Kidney epithelial cell (primary cell): ENCODE data around the gene ITGBL1. TPM values are rescaled to one million over a fixed set of nuclear protein-coding genes. Genes with fewer than 3 reads are reported as not detected.

Experiments used
- DNase-seq: peaks from one replicate; pipeline ENCODE4 v3.0.0-alpha.2; 2010; ENCODE audit warnings: low read depth
- H3K27me3 ChIP-seq: 2 replicates; pipeline ENCODE4 v1.6.0; 2011; ENCODE audit warnings: low read length; ENCODE audit not compliant: control insufficient read depth, insufficient read depth
- H3K36me3 ChIP-seq: 2 replicates; pipeline ENCODE4 v1.5.1; 2011; ENCODE audit warnings: low read length; ENCODE audit not compliant: control insufficient read depth, insufficient read depth
- H3K4me3 ChIP-seq: 2 replicates; pipeline ENCODE4 v1.5.1; 2011; ENCODE audit warnings: low read depth, mild to moderate bottlenecking, control low read depth, low read length
- total RNA-seq: library from RNA; depleted of rRNA; stranded (reverse); fragments of >200 nt; gene quantifications from 2 replicates; pipeline ENCODE4 v1.2.3, GENCODE V29; 2015
- TF ChIP-seq, protein P1 (sequence below): IDR thresholded peaks from 2 replicates; pipeline ENCODE4 v1.5.1; 2011; ENCODE audit warnings: mild to moderate bottlenecking, moderate library complexity, low read length, control low read depth, inconsistent platforms; ENCODE audit not compliant: insufficient read depth, poor library complexity, severe bottlenecking

Gene ITGBL1
- total RNA-seq, 1 donor from 2014 or later: 0.21 TPM

DNA sequence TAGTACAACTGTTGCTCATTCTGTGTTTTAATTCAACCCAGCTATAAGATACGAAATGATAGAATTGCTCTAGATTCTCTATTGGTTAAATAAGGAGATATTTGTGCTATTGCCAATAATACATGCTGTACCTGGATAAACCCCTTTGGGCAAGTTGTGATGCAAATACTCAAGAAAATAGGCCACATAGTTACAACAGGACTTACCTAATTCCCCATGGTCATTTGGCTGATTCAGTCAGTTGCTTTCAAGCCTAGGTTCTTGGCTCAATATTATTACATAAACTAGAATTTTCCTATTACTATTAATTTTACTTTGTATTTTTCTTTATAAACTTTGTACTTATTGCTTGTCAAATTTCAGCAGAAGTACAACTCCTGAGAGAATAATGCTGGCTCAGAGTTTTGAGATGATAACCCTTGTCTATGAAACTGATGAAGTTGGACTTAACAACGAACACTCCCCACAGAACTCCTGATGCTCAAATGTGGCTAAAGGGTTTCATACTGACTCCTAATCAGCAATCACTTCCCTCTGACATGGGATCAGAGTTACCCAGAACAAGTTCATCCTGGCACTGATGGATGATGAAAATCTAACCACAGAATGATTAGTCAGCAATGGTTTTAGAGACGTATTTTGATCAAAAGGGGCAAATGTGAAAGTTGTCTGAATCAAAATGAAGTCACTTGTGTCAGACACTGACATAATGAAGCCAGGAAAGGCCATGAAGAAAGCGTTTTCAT, 221.1 kb downstream of the ITGBL1 start:
- Histone ChIP-seq H3K4me3 (no peak overlapping the region), H3K36me3 (no peaks in the 10 kb centered on the region), H3K27me3 (no peaks in the 10 kb centered on the region)
- DNase-seq: no peak
- TF ChIP-seq, protein P1, sequence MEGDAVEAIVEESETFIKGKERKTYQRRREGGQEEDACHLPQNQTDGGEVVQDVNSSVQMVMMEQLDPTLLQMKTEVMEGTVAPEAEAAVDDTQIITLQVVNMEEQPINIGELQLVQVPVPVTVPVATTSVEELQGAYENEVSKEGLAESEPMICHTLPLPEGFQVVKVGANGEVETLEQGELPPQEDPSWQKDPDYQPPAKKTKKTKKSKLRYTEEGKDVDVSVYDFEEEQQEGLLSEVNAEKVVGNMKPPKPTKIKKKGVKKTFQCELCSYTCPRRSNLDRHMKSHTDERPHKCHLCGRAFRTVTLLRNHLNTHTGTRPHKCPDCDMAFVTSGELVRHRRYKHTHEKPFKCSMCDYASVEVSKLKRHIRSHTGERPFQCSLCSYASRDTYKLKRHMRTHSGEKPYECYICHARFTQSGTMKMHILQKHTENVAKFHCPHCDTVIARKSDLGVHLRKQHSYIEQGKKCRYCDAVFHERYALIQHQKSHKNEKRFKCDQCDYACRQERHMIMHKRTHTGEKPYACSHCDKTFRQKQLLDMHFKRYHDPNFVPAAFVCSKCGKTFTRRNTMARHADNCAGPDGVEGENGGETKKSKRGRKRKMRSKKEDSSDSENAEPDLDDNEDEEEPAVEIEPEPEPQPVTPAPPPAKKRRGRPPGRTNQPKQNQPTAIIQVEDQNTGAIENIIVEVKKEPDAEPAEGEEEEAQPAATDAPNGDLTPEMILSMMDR: no peak

DNA sequence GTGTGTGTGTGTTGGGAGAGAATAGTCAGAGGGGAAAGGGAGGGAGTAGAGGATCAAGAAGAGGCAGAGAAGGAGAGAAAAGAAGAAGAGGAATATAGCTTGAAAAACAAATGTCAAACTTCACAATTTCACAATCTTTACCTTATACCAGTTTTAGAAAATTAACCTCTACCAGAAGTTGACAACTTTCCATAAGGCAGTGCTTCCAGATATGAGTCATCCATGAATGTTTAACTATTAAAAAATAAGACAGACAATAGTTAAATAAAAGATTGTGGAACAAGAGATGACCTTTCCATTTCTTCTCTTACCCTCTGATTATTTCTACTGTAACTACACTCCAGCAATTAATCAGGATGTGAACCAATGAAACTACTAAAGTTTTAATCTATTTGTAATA, 229.4 kb downstream of the ITGBL1 start:
- Histone ChIP-seq H3K36me3 (no peaks in the 10 kb centered on the region), H3K4me3 (no peak overlapping the region), H3K27me3 (no peaks in the 10 kb centered on the region)
- no peak for DNase-seq
- TF ChIP-seq, protein P1: no peak

DNA sequence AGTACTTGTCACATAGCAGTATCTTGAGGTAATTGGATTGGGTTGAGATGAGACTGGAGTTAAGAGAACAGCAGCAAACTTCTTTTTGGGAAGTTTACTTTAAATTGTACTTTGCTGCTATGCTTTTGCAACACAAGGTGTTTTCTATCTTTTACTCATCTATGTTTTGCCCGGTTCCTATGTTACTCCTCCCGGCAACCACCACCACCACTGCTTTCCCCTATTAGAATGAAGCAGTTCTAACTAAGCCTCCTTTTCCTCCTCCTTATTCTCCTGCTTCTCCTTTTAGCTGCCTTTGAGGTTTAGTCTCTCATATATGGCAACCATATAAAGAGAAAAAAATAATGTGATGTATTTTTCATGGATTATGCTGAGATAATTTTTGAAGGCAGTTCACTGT, 233.5 kb downstream of the ITGBL1 start:
- DNase-seq: no peak
- Histone ChIP-seq H3K4me3 (no peak overlapping the region), H3K36me3 (no peaks in the 10 kb centered on the region), H3K27me3 (no peaks in the 10 kb centered on the region)
- TF ChIP-seq, protein P1: no peak

DNA sequence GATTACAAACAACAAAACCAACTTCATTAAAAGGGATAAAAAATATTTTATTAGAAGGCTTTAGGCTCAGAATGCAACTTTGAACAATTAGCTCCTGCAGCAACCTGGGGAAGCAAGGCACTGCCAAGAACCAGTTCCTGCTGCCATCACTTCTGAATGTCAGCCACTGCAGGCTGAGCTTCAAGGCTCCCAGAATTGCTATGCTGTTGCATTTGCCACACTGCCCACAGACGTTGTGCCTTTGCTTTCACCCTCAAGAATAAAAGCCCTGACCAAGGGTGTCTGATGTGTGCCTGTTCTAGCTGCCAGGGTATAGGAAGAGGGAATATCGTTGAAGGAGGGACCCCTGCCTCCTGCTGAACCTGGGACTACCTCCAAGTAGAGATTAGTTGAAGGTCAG, 238.4 kb downstream of the ITGBL1 start:
- no peak for DNase-seq
- H3K27me3 ChIP-seq: no peaks in the 10 kb centered on the region
- H3K4me3 ChIP-seq: no peak overlapping the region
- no peaks in the 10 kb centered on the region for H3K36me3 ChIP-seq
- TF ChIP-seq, protein P1: no peak

DNA sequence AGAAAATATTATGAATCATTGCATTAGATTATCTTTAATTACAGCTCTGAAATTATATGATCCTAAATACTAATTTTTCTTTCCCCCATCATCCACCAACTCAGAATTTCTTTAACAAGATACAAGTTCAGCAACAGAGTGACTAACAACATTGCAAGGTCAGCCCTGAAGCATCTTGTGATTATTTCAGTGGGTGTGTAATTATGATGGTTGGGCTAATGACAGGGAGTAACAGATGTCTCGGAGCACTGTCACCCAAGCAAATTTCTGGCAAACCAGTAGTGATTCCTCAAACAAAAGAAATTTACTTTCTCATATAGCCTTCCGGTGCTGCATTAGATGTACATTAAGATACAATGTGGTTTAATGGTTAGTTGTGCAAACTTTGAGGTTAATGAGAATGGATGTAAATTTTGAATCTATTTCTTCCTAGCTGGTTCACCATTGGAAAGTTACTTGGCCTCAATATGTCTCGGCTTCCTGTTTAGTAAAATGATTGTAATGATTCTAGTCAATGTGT, 238.9 kb downstream of the ITGBL1 start:
- no peak for DNase-seq
- TF ChIP-seq, protein P1: no peak
- Histone ChIP-seq H3K27me3 (no peaks in the 10 kb centered on the region), H3K36me3 (no peaks in the 10 kb centered on the region), H3K4me3 (no peak overlapping the region)
